HG02973 (cell line): ENCODE data around the gene BPIFB6.

Experiments used
- ATAC-seq: cut with Tn5 transposase; IDR thresholded peaks from one replicate; pipeline ENCODE4 v1.9.1; 2021; ENCODE audit warnings: moderate library complexity; ENCODE audit not compliant: unreplicated experiment

BPIFB6 gene

GRCh38 chr20:33082546-33082945 lies 51.1 kb downstream of the BPIFB6 start:
- no peak for ATAC-seq

GRCh38 chr20:33083544-33084340 lies 52.3 kb downstream of the BPIFB6 start:
- ATAC-seq, result no peak

- ATAC-seq, result no peak
These were observed 53.3 kb downstream of the BPIFB6 start for GRCh38 chr20:33084722-33085121.

GRCh38 chr20:33086052-33086722 lies 54.7 kb downstream of the BPIFB6 start:
- no peak for ATAC-seq

- no peak for ATAC-seq
These were observed 59.7 kb downstream of the BPIFB6 start for GRCh38 chr20:33091147-33091546.

- no peak for ATAC-seq
These were observed 60.2 kb downstream of the BPIFB6 start for GRCh38 chr20:33091693-33092092.

GRCh38 chr20:33092361-33092760 lies 60.9 kb downstream of the BPIFB6 start:
- no peak for ATAC-seq

GRCh38 chr20:33093074-33093473 lies 61.6 kb downstream of the BPIFB6 start:
- no peak for ATAC-seq

- no peak for ATAC-seq
These were observed 62.1 kb downstream of the BPIFB6 start for GRCh38 chr20:33093582-33093981.
